Measurements from ENCODE around the gene AGTPBP1. TPM values are rescaled to one million over a fixed set of nuclear protein-coding genes. Genes with fewer than 3 reads are reported as not detected.

AGTPBP1 gene
- total RNA-seq, 1 donor from 2014 or later, result 38.0 TPM

Other genes starting within 250 kb of the AGTPBP1 start
- gene NAA35, start 199.2 kb upstream of the AGTPBP1 start, total RNA-seq, result 32.3 TPM

Measured in tongue (tissue), 1 donor.